ENCODE data around the gene RNF151.

RNF151 gene

DNA sequence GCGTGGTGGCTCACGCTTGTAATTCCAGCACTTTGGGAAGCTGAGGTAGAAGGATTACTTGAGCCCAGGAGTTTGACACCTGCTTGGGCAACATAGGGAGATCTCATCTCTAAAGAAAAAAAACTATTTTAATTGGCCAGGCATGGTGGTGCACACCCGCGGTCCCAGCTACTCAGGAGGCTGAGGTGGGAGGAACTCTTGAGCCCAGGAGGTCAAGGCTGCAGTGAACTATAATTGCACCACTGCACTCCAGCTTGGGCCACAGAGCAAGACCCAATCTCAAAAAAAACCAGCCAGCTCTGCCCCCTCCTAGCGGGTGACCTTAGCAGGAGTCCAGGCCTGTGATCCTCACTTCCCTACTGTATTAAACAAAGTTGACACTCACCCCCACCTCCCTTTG is 42.6 kb upstream of the RNF151 start:
- no peak for DNase-seq
- Histone ChIP-seq H2AFZ (ENCODE audit: low read length) (no peak overlapping the region), H3K9me2 (replicated peaks; ENCODE audit: insufficient read depth, low read length) (no peaks in the 10 kb centered on the region), H3K9me3 (replicated peaks; ENCODE audit: insufficient read depth, low read length) (no peaks in the 10 kb centered on the region), H3K27ac (ENCODE audit: low read length) (no peak overlapping the region), H3K36me3 (replicated peaks; ENCODE audit: insufficient read depth, low read length) (no peaks in the 10 kb centered on the region), H3K79me2 (ENCODE audit: low read length) (no peaks in the 10 kb centered on the region), H3K4me2 (ENCODE audit: low read depth, low read length) (no peak overlapping the region), H3K4me1 (ENCODE audit: low read length) (no peaks in the 10 kb centered on the region), H3K9ac (ENCODE audit: low read length) (no peak overlapping the region), H3K27me3 (replicated peaks; ENCODE audit: insufficient read depth, low read length) (peaks cover 54% of the 10 kb centered on the region), H3F3A (ENCODE audit: insufficient read depth, low read length) (no peaks in the 10 kb centered on the region), H3K4me3 (ENCODE audit: low read length) (no peak overlapping the region), H4K20me1 (ENCODE audit: insufficient read depth, low read length) (no peaks in the 10 kb centered on the region)
- no peak for TF ChIP-seq EZH2phosphoT487 (IDR thresholded peaks at IDR 0.05; ENCODE audit: low read length)
- TF ChIP-seq CTCF (IDR thresholded peaks at IDR 0.05; ENCODE audit: low read length): no peak
- no peak for TF ChIP-seq EZH2 (optimal IDR thresholded peaks at IDR 0.05; ENCODE audit: low read depth, low read length)

DNA sequence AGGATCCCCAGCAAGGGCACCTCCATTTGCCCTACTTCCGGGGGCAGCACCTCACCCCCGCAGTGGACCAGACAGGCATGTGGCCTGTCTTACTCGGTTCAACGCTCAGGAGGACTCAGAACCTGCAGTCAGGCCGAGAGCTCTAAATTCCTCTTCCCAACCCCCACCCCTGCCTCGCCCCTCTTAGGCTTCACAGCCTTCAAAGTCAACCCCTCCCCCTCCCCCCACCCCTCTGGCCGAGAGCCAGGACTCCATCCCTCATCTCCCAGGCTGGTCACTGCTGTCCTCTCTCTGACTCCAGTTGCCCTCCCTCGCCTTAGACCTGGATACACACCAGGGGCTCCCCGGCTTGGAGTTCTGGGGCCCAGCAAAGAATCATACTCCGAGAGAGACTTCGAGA is 40.4 kb upstream of the RNF151 start:
- peaks cover 5% of the 10 kb centered on the region for H3K4me1 ChIP-seq (ENCODE audit: low read length)

DNA sequence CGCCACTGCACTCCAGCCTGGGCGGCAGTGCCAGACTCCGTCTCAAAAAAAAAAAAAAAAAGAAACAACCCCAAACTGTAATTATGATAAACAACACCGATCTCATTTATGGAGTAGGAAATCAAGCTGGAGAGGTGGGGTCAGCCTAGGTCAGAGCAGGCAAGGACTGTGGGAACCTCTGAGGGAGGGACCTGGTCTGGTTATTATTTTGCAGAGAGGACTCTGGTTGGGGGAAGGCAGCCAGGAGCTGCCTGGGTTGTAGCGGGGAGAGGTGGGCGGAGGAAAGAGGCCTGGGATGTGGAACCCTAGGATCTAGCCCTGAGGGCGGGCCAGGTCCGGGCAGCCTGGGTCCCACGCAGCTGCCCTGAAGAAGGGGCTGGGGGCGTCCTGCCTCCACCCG is 37.6 kb upstream of the RNF151 start:
- TF ChIP-seq EZH2phosphoT487 (IDR thresholded peaks at IDR 0.05; ENCODE audit: low read length) (no peak), EZH2 (optimal IDR thresholded peaks at IDR 0.05; ENCODE audit: low read depth, low read length) (no peak), CTCF (IDR thresholded peaks at IDR 0.05; ENCODE audit: low read length) (no peak)
- Histone ChIP-seq H3K4me3 (ENCODE audit: low read length) (peak overlapping the region; percentile 73), H3K4me2 (ENCODE audit: low read depth, low read length) (peak overlapping the region; percentile 75), H3F3A (ENCODE audit: insufficient read depth, low read length) (no peaks in the 10 kb centered on the region), H3K9ac (ENCODE audit: low read length) (peak overlapping the region; percentile 60; the same call in 1 of the 2 replicates), H3K27ac (ENCODE audit: low read length) (no peak overlapping the region), H3K4me1 (ENCODE audit: low read length) (peaks cover 5% of the 10 kb centered on the region), H4K20me1 (ENCODE audit: insufficient read depth, low read length) (no peaks in the 10 kb centered on the region), H3K79me2 (ENCODE audit: low read length) (no peaks in the 10 kb centered on the region), H2AFZ (ENCODE audit: low read length) (peak overlapping the region; percentile 56), H3K36me3 (replicated peaks; ENCODE audit: insufficient read depth, low read length) (no peaks in the 10 kb centered on the region), H3K9me3 (replicated peaks; ENCODE audit: insufficient read depth, low read length) (no peaks in the 10 kb centered on the region), H3K27me3 (replicated peaks; ENCODE audit: insufficient read depth, low read length) (peaks cover 12% of the 10 kb centered on the region; the same call in 1 of the 2 replicates), H3K9me2 (replicated peaks; ENCODE audit: insufficient read depth, low read length) (no peaks in the 10 kb centered on the region)
- peak; percentile 31 for DNase-seq

More for the DNA sequence above, 40.4 kb upstream of the RNF151 start:
- Histone ChIP-seq H3K9me3 (replicated peaks; ENCODE audit: insufficient read depth, low read length) (no peaks in the 10 kb centered on the region), H3K9me2 (replicated peaks; ENCODE audit: insufficient read depth, low read length) (no peaks in the 10 kb centered on the region), H3K9ac (ENCODE audit: low read length) (no peak overlapping the region), H3K4me2 (ENCODE audit: low read depth, low read length) (no peak overlapping the region), H3K27ac (ENCODE audit: low read length) (no peak overlapping the region), H3K27me3 (replicated peaks; ENCODE audit: insufficient read depth, low read length) (peaks cover 35% of the 10 kb centered on the region), H4K20me1 (ENCODE audit: insufficient read depth, low read length) (no peaks in the 10 kb centered on the region), H3K4me3 (ENCODE audit: low read length) (no peak overlapping the region), H3K79me2 (ENCODE audit: low read length) (no peaks in the 10 kb centered on the region), H2AFZ (ENCODE audit: low read length) (no peak overlapping the region), H3K36me3 (replicated peaks; ENCODE audit: insufficient read depth, low read length) (no peaks in the 10 kb centered on the region), H3F3A (ENCODE audit: insufficient read depth, low read length) (no peaks in the 10 kb centered on the region)
- TF ChIP-seq EZH2 (optimal IDR thresholded peaks at IDR 0.05; ENCODE audit: low read depth, low read length): no peak
- no peak for TF ChIP-seq EZH2phosphoT487 (IDR thresholded peaks at IDR 0.05; ENCODE audit: low read length)
- TF ChIP-seq CTCF (IDR thresholded peaks at IDR 0.05; ENCODE audit: low read length): no peak
- no peak for DNase-seq

Measured in MM.1S (cell line).